ENCODE results near the gene USP20. TPM values are rescaled to one million over a fixed set of nuclear protein-coding genes. Genes with fewer than 3 reads are reported as not detected.

USP20 gene
- total and polyA plus RNA-seq, 4 donors: 15.7 to 24.1 (median 21.4) TPM

DNA sequence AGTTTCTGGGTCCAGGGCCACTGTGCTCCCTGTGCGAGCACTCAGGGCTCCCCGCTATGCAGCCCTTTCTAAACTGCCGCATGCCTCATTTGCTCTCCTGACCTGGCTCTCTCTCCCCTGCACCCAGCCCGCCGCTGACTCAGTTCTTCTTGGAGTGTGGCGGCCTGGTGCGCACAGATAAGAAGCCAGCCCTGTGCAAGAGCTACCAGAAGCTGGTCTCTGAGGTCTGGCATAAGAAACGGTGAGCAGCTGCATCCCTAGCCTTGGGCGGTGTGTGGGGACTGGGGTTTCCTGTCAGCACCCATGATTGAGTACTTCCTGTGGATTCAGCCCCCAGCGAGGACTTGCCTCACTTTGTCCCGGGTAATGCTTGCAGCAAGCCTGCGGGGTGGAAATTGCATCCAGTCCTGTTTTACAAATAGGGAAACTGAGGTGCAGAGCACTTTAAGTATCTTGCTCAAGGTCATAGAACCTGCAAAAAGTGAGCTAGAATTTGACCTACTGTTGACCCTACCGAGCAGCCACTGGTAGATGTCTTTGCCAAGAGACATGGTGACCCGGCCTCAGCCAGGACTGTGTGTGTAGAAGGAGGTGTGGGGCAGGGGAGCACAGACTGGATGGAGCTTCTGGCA is 27.9 kb downstream of the USP20 start:
- H3K27me3 ChIP-seq (ENCODE audit: control insufficient read depth in 3 of 3, insufficient read depth in 3 of 3, low read length in 2 of 3): no peaks in the 10 kb centered on the region
- peak in 1 of 3 donors; percentile 11 for DNase-seq
- no peak overlapping the region for H3K9ac ChIP-seq (ENCODE audit: insufficient read depth in 1 of 2, low read length in 2 of 2)
- no peaks in the 10 kb centered on the region for H3K9me3 ChIP-seq (ENCODE audit: control insufficient read depth in 4 of 4, insufficient read depth in 3 of 4, low read length in 3 of 4)
- peak overlapping the region; percentile 8 for H3K4me3 ChIP-seq
- H3K4me1 ChIP-seq (ENCODE audit: control insufficient read depth in 5 of 5, insufficient read depth in 5 of 5, low read length in 5 of 5): no peaks in the 10 kb centered on the region
- TF ChIP-seq, protein P1, sequence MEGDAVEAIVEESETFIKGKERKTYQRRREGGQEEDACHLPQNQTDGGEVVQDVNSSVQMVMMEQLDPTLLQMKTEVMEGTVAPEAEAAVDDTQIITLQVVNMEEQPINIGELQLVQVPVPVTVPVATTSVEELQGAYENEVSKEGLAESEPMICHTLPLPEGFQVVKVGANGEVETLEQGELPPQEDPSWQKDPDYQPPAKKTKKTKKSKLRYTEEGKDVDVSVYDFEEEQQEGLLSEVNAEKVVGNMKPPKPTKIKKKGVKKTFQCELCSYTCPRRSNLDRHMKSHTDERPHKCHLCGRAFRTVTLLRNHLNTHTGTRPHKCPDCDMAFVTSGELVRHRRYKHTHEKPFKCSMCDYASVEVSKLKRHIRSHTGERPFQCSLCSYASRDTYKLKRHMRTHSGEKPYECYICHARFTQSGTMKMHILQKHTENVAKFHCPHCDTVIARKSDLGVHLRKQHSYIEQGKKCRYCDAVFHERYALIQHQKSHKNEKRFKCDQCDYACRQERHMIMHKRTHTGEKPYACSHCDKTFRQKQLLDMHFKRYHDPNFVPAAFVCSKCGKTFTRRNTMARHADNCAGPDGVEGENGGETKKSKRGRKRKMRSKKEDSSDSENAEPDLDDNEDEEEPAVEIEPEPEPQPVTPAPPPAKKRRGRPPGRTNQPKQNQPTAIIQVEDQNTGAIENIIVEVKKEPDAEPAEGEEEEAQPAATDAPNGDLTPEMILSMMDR (IDR thresholded peaks at IDR 0.05; ENCODE audit: control extremely low read depth, extremely low read depth): no peak
- 18 to 50% methylated on average over 14 of the region's 14 CpGs for WGBS, 2 donors
- peaks cover 9 to 56% (median 21%) of the 10 kb centered on the region in 4 donors for H3K36me3 ChIP-seq (ENCODE audit: control insufficient read depth in 4 of 4, insufficient read depth in 4 of 4, low read length in 4 of 4)
- peak; percentile 27 for ATAC-seq (ENCODE audit: insufficient read depth, low FRiP score)
- H3K27ac ChIP-seq (ENCODE audit: low read depth in 1 of 2, low read length in 1 of 2): no peak overlapping the region

DNA sequence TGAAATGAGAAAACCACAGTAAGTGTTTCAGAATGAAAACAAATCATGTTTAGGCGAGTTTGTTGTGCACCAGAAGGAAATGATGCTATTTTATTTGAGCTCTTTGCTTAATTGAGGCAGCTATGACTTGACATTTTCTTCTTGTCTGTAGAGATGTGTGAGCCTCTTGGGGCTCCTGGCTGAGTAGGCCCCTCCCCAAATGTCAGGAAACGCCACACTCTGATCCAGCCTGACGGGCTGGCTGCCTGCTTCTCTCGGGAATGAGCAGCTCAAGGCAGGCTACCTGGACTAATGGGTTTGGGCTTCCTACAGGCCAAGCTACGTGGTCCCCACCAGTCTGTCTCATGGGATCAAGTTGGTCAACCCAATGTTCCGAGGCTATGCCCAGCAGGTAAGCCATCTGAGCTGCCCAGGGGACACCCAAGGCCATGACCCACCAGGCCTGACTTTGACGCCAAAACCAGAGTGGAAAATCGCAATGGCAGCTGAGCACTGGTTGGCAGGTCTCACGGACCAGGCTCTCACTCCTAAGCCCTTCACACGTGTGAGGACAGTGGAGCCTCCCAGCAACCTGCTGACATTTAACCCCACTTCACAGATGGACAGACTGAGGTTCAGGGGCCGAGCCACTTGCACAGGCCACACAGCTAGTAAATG is 29.9 kb downstream of the USP20 start:
- Histone ChIP-seq H3K9ac (ENCODE audit: insufficient read depth in 1 of 2, low read length in 2 of 2) (no peak overlapping the region), H3K36me3 (ENCODE audit: control insufficient read depth in 4 of 4, insufficient read depth in 4 of 4, low read length in 4 of 4) (peaks cover 7 to 60% (median 13%) of the 10 kb centered on the region in 4 donors), H3K4me1 (ENCODE audit: control insufficient read depth in 5 of 5, insufficient read depth in 5 of 5, low read length in 5 of 5) (no peaks in the 10 kb centered on the region), H3K9me3 (ENCODE audit: control insufficient read depth in 4 of 4, insufficient read depth in 3 of 4, low read length in 3 of 4) (no peaks in the 10 kb centered on the region), H3K27ac (ENCODE audit: low read depth in 1 of 2, low read length in 1 of 2) (no peak overlapping the region), H3K27me3 (ENCODE audit: control insufficient read depth in 3 of 3, insufficient read depth in 3 of 3, low read length in 2 of 3) (no peaks in the 10 kb centered on the region), H3K4me3 (no peak overlapping the region)
- TF ChIP-seq, protein P1 (IDR thresholded peaks at IDR 0.05; ENCODE audit: control extremely low read depth, extremely low read depth): no peak
- ATAC-seq (ENCODE audit: insufficient read depth, low FRiP score) (no peak), DNase-seq (no peak)
- WGBS, 2 donors: 62 to 63% methylated on average over 11 of the region's 11 CpGs

GRCh38 chr9:129865668-129866320 is 30.5 kb downstream of the USP20 start:
- Histone ChIP-seq H3K36me3 (ENCODE audit: control insufficient read depth in 4 of 4, insufficient read depth in 4 of 4, low read length in 4 of 4) (peaks cover 7 to 58% (median 13%) of the 10 kb centered on the region in 4 donors), H3K4me1 (ENCODE audit: control insufficient read depth in 5 of 5, insufficient read depth in 5 of 5, low read length in 5 of 5) (no peaks in the 10 kb centered on the region), H3K9me3 (ENCODE audit: control insufficient read depth in 4 of 4, insufficient read depth in 3 of 4, low read length in 3 of 4) (no peaks in the 10 kb centered on the region), H3K27ac (ENCODE audit: low read depth in 1 of 2, low read length in 1 of 2) (no peak overlapping the region), H3K9ac (ENCODE audit: insufficient read depth in 1 of 2, low read length in 2 of 2) (no peak overlapping the region), H3K27me3 (ENCODE audit: control insufficient read depth in 3 of 3, insufficient read depth in 3 of 3, low read length in 2 of 3) (no peaks in the 10 kb centered on the region), H3K4me3 (no peak overlapping the region)
- DNase-seq (no peak), ATAC-seq (ENCODE audit: insufficient read depth, low FRiP score) (no peak)
- 75 to 83% methylated on average over 14 of the region's 14 CpGs for WGBS, 2 donors
- TF ChIP-seq, protein P1 (IDR thresholded peaks at IDR 0.05; ENCODE audit: control extremely low read depth, extremely low read depth): no peak

Data from lung (tissue), 12 donors.